ENCODE results near the gene TTC16. TPM values are rescaled to one million over a fixed set of nuclear protein-coding genes. Genes with fewer than 3 reads are reported as not detected.

TTC16 gene
- total RNA-seq, 1 experiment from 2014 or later = not detected

- Histone ChIP-seq H2BK120ac (ENCODE audit: low read depth, low read length, poor library complexity, severe bottlenecking) (peak within 1 kb of the TSS; percentile 54), H3K79me1 (ENCODE audit: insufficient read depth, low read depth, low read length, poor library complexity, severe bottlenecking) (no peaks in the 10 kb centered on the region), H4K8ac (replicated peaks; ENCODE audit: insufficient read length, low read depth, low read length) (no peak within 1 kb of the TSS), H3K4ac (ENCODE audit: low read depth, low read length) (peak within 1 kb of the TSS; percentile 15), H4K91ac (ENCODE audit: insufficient read length, low read depth, low read length) (no peak within 1 kb of the TSS), H2BK15ac (ENCODE audit: low read depth, low read length) (no peak within 1 kb of the TSS), H3K56ac (ENCODE audit: insufficient read length, low read depth, low read length) (no peak within 1 kb of the TSS), H3K4me1 (ENCODE audit: insufficient read depth, low read length) (no peaks in the 10 kb centered on the region), H2AFZ (ENCODE audit: low read length) (no peak within 1 kb of the TSS), H3K27me3 (ENCODE audit: insufficient read depth, low read length) (no peaks in the 10 kb centered on the region), H2BK12ac (ENCODE audit: insufficient read length, low read depth, low read length) (no peak within 1 kb of the TSS), H4K5ac (ENCODE audit: insufficient read length, low read depth, low read length) (no peak within 1 kb of the TSS), H4K20me1 (ENCODE audit: control insufficient read depth, insufficient read depth, insufficient read length) (no peaks in the 10 kb centered on the region), H2BK5ac (ENCODE audit: insufficient read length, low read length) (no peak within 1 kb of the TSS), H3K9ac (ENCODE audit: extremely low read depth, insufficient read length, low read length) (no peak within 1 kb of the TSS), H2AK5ac (ENCODE audit: insufficient read length, low read length) (no peak within 1 kb of the TSS), H3K23me2 (ENCODE audit: insufficient read length, low read depth, low read length, poor library complexity, severe bottlenecking) (no peaks in the 10 kb centered on the region), H3K18ac (ENCODE audit: insufficient read length, low read depth, low read length) (peak within 1 kb of the TSS; percentile 89), H3K79me2 (ENCODE audit: insufficient read depth, low read length) (no peaks in the 10 kb centered on the region), H3K9me3 (ENCODE audit: control insufficient read depth, low read depth, low read length) (no peaks in the 10 kb centered on the region), H3T11ph (ENCODE audit: low read length) (peak within 1 kb of the TSS; percentile 0), H3K27ac (ENCODE audit: insufficient read length, low read depth, low read length) (no peak within 1 kb of the TSS), H3K23ac (ENCODE audit: insufficient read length, low read depth, low read length) (no peak within 1 kb of the TSS), H3K4me2 (ENCODE audit: insufficient read depth, insufficient read length, low read length) (peak within 1 kb of the TSS; percentile 34), H3K14ac (ENCODE audit: insufficient read depth, low read length) (peak within 1 kb of the TSS; percentile 85; the same call in 1 of the 2 replicates), H2BK20ac (ENCODE audit: low read depth, low read length, poor library complexity, severe bottlenecking) (peak within 1 kb of the TSS; percentile 92)
- Mint-ChIP-seq H3K4me3 (peak within 1 kb of the TSS; percentile 70 to 89), H3K36me3 (ENCODE audit: insufficient read depth in 1 of 3, low read depth in 3 of 3) (no peaks in the 10 kb centered on the region; a peak in 1 of 7 replicates), H3K27me3 (ENCODE audit: low read depth) (peaks cover 15% of the 10 kb centered on the region), H3K27ac (peak within 1 kb of the TSS in 1 of 3 experiments; percentile 77; a peak in 2 of 7 replicates), H3K4me1 (peaks cover 9 to 10% of the 10 kb centered on the region in 2 experiments), H3K9me3 (no peaks in the 10 kb centered on the region)
- peak; percentile 98 for DNase-seq
- no CpG with 5 or more reads among the region's 76 CpGs for WGBS (ENCODE audit: extremely low coverage, insufficient read length, low lambda C conversion rate)
- peak; percentile 93 for TF ChIP-seq CTCF (conservative IDR thresholded peaks at IDR 0.05)
These were observed 19.1 kb downstream of the TTC16 start, which contains the start of gene TOR2A for GRCh38 chr9:127734747-127735529. Gene TOR2A (minus strand): TSS chr9:127735294. CDS start chr9:127735270, 24 bp downstream.
